ENCODE data around the gene TGM5.
"Not testable (repeated sequence)": the region's sequence is repeated elsewhere in the genome, so short reads cannot be mapped to it uniquely, and the experiment has no call there.

TGM5 gene

DNA sequence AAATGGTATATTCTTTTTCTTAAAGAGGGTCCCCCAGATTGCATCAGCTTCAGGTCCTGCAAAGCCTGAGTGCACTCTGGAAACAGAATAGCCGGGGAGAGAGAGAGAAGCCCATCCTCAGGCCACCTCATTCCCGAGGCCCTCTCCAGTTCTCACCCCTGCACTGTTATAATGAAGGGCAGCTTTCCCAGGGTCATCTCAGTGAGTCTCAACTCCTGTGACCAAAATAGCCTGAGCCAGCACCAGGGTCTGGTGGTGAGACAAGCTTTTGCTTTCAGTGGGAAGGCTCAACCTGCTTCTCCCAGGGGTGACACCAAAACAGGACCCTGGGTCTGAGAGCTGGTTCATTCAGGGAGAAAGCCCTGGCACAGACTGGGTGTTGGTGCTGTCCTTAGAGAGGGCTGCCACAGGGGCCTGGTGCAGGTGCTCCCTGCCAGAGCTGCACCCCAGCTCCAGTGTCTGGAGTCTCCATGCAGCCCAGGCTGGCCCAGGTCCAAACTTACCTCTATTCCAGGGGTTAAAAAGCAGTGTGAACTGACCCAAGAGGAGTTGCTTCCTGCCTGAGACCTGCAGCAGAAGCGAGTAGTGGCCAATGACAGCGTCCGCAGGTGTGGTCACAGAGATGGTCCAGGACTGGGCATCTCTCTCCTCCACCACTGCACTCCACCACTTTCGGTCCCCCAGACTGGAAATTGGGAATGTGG, 52.0 kb downstream of the TGM5 start:
- no peak for DNase-seq (ENCODE audit: low spot score)

DNA sequence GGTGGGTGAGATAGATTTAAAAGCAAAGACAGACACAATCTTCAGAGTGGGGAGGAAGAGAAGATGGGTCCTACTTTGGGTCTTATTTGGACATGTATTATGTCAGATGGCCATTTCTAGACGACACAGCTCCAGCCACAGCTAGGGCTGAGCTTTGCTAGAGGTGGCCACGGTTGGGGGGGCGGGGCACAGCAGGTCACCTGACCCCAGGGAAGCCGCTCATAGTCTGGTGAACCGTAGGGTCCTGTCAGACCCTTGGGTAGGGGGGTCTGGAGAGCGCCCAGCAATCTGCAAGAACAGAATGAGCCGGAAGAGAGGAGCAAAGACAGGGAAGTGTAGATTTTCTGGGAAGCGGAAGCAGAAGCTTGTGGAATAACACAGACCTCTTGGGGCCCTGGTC, 52.6 kb downstream of the TGM5 start:
- DNase-seq (ENCODE audit: low spot score), result no peak

DNA sequence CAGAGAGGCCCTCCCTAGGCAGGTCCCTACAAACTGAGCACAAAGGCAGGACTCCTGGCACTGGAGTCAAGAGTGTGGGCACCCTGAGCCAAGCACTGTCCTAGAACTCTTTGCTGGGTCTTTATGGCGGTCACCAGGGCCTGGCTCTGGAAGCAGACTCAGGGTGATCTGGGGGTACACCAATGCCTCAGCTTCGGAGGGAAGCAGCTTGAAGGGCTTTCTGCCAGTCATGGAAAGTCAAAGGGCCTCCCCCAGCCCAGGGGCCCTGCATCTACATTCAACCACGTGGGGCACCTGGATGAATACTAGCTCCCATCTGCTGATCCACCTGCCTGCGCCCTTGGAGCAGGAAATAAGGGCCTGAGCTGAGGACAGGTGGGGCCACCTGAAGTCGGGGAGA, 53.3 kb downstream of the TGM5 start:
- DNase-seq (ENCODE audit: low spot score), result no peak

- DNase-seq (ENCODE audit: low spot score), result no peak
Observed at GRCh38 chr15:43212951-43213350, 53.8 kb downstream of the TGM5 start.

- DNase-seq (ENCODE audit: low spot score), result no peak
Observed at GRCh38 chr15:43212299-43212698, 54.4 kb downstream of the TGM5 start.

GRCh38 chr15:43211224-43211735, 55.4 kb downstream of the TGM5 start:
- DNase-seq (ENCODE audit: low spot score), result no peak

DNA sequence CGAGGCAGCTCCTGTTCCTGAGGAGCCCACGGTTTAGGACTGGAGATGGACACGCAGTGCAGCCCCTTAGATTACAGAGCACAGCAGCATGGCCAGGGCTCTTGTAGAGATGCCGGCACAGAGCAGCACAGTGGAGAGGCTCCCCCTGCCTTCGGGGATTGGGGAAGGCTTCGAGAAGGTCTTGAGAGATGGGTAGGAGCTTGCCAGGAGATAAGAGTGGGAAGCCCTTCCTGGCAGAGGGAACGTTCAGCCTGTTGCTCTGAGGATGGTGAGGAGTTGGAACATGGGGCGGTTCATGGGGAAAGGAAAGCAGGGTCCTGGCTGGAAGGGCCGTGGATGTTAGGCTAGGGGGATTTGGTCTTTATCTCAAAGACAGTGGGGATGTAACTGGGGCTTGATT, 55.9 kb downstream of the TGM5 start:
- DNase-seq (ENCODE audit: low spot score), result no peak

DNA sequence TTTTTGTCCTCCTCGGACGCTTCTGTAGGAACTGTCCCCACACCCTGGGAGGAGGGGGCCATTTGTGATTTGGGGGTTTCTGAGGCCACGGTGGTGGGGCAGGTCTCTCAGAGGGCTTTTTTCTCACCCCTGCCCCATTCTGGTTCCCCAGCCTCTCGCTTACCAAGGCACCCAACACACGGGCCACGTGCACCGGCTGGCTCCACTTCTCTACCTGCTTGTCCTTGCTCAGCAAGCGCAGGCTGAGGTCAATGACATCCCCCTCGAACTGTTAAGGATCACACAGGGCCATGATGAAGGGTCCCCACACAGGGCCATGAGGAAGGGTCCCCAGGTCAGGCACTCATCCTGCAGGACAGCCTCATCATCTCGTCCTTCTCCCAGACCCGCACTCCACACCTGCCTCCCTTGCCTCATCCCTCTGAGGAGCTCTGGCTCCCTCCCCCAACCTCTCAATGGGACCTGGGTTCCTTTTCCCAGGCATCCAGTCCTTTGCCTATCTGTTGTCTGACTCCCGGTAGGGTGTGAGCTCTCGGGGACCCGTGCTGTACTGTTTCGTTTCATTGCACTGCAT, 56.5 kb downstream of the TGM5 start:
- no peak for DNase-seq (ENCODE audit: low spot score)

DNA sequence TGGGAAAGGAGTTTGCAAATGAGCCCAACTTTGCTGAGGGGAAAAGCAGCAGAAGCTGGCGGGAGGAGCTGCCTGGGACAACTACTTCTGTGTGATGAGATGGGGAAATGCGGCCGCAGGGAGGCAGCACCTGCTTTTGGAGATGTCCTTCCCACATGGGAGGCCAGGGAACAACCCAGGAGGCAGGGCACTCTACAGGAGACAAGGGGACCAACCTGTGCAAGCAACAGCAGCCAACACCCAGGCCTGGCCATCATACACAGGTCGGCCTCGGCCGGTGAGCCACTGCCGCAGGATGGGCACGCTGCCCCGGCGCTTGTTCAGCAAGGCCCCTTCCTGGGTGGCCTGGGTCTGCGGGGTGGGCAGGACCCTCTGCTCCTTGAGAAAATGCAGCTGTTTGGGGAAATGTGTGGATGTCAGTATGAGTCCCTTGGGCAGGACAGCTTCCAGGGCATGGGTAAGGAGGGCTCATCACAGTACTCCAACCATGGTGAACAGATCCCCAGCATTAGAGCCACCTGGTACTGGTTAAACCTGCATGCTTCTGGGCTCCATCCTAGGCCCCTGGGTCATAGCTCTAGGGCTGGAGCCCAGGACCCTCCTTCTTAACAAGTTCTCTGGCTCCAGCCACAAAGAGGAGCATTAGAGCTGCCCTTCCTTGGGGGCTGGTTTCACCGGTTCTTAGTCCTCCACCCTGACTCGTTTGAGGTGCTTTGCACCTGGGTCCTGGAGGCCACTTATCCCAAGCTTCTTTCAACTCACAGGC, 57.5 kb downstream of the TGM5 start:
- DNase-seq (ENCODE audit: low spot score), result no peak

GRCh38 chr15:43208052-43209002, 58.4 kb downstream of the TGM5 start:
- no peak for DNase-seq (ENCODE audit: low spot score)

DNA sequence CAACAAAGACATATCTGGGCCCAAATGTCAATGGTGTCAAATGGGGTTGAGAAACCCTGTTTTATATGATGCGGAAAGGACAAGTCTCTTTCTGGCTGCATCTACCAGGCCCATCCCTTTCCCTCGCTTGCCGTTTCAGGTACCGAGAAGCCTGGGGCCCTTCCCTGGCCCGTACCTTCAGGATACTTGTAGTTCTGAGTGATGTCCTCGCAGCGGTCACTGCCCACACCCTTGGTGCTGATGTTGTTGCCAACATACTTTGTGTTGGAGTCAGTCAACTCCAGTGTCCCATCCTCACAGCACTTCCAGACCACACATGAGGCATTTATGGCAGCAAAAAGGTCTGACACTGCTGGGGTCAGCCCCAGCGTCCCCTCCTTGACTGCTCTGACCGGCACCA, 59.7 kb downstream of the TGM5 start:
- DNase-seq (ENCODE audit: low spot score), result no peak

GRCh38 chr15:43206054-43206453, 60.7 kb downstream of the TGM5 start:
- DNase-seq (ENCODE audit: low spot score), result no peak

- peak; percentile 30 for DNase-seq (ENCODE audit: low spot score)
Observed at GRCh38 chr15:43204016-43204901, 62.5 kb downstream of the TGM5 start.

- no peak for DNase-seq (ENCODE audit: low spot score)
Observed at GRCh38 chr15:43199945-43200488, 66.7 kb downstream of the TGM5 start.

- no peak for DNase-seq (ENCODE audit: low spot score)
Observed at GRCh38 chr15:43198992-43199391, 67.7 kb downstream of the TGM5 start.

DNA sequence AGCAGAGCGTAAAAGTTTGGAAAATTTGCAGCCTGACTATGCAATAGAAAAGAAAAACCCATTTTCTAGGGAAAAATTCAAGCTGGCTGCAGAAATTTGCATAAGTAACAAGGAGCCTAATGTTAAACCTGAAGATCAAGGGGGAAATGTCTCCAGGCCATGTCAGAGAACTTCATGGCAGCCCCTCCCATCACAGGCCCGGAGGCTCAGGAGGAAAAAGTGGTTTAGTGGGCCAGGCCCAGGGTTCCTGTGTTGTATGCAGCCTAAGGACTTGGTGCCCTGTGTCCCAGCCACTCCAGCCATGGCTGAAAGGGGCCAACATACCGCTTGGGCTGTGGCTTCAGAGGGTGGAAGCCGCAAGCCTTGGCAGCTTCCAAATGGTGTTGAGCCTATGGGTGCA, 68.2 kb downstream of the TGM5 start:
- DNase-seq (ENCODE audit: low spot score), result not testable (repeated sequence)

GRCh38 chr15:43197773-43198172, 69.0 kb downstream of the TGM5 start:
- not testable (repeated sequence) for DNase-seq (ENCODE audit: low spot score)

- no peak for DNase-seq (ENCODE audit: low spot score)
Observed at GRCh38 chr15:43196760-43197548, 69.8 kb downstream of the TGM5 start.

DNA sequence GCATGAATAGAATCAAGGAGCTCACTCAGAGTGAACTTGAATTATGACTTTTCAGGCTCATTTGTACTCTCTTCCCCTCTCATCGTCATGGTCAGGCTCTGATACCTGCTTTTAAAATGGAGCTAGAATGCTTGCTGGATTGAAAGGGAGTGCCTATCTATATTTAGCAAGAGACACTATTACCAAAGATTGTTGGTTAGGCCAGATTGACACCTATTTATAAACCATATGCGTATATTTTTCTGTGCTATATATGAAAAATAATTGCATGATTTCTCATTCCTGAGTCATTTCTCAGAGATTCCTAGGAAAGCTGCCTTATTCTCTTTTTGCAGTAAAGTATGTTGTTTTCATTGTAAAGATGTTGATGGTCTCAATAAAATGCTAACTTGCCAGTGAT, 71.9 kb downstream of the TGM5 start:
- no peak for DNase-seq (ENCODE audit: low spot score)

- no peak for DNase-seq (ENCODE audit: low spot score)
Observed at GRCh38 chr15:43193710-43194109, 73.0 kb downstream of the TGM5 start.

Measured in CD4-positive, alpha-beta T cell treated with Interleukin-6 at 100 ng/mL for 8 hours (primary cell).